OCI-LY7 (cell line): ENCODE data around the gene ARL16. TPM values are rescaled to one million over a fixed set of nuclear protein-coding genes. Genes with fewer than 3 reads are reported as not detected.
"Not testable (repeated sequence)": the region's sequence is repeated elsewhere in the genome, so short reads cannot be mapped to it uniquely, and the experiment has no call there.

Source experiments
- BruUV-seq: library from RNA; stranded (reverse); fragments of 400-500 nt; replicated peaks from 2 replicates; lab custom pipeline; 2021; lab: Mats Ljungman, UMichigan
- CTCF ChIA-PET: fragments of 300-600 bp; sonication (Branson Sonifier 250); formaldehyde crosslinking; loops from one replicate; lab custom pipeline; 2022; ENCODE audit warnings: antibody characterized with exemption; ENCODE audit not compliant: unreplicated experiment; lab: Charles Lee
- POLR2A ChIA-PET: fragments of 300-600 bp; sonication (Branson Sonifier 250); formaldehyde crosslinking; loops from one replicate; lab custom pipeline; 2022; ENCODE audit warnings: antibody characterized with exemption; lab: Charles Lee
- DNase-seq: peaks from one replicate; pipeline ENCODE4 v3.0.0-alpha.2; 2015; ENCODE audit warnings: low spot score
- H2AFZ ChIP-seq: fragments of 200-600 bp; sonication (generic), shearing (Covaris generic); 2 replicates; pipeline ENCODE4 v1.6.1; 2014; ENCODE audit warnings: mild to moderate bottlenecking, antibody characterized with exemption, low read length, moderate library complexity
- H3K27ac ChIP-seq: fragments of 200-600 bp; sonication (generic); 2 replicates; pipeline ENCODE4 v1.5.1; 2014; ENCODE audit warnings: mixed run types, low read depth, mild to moderate bottlenecking, moderate library complexity, low read length, inconsistent platforms; ENCODE audit not compliant: poor library complexity, severe bottlenecking
- H3K36me3 ChIP-seq: fragments of 200-600 bp; sonication (generic); 2 replicates; pipeline ENCODE4 v1.6.1; 2014; ENCODE audit warnings: mild to moderate bottlenecking, antibody characterized with exemption, low read length, moderate library complexity, mixed read lengths; ENCODE audit not compliant: insufficient read depth
- H3K4me1 ChIP-seq: fragments of 200-600 bp; sonication (generic); 2 replicates; pipeline ENCODE4 v1.5.1; 2014; ENCODE audit warnings: mild to moderate bottlenecking, low read length; ENCODE audit not compliant: insufficient read depth, poor library complexity, severe bottlenecking
- H3K4me2 ChIP-seq: fragments of 200-600 bp; sonication (generic); 2 replicates; pipeline ENCODE4 v1.6.1; 2014; ENCODE audit warnings: mild to moderate bottlenecking, low read length
- H3K4me3 ChIP-seq: fragments of 200-600 bp; sonication (generic); 2 replicates; pipeline ENCODE4 v1.5.1; 2014; ENCODE audit warnings: mild to moderate bottlenecking, low read depth, low read length; ENCODE audit not compliant: poor library complexity, severe bottlenecking
- H3K79me2 ChIP-seq: fragments of 200-600 bp; sonication (generic); 2 replicates; pipeline ENCODE4 v1.6.1; 2016; ENCODE audit warnings: low read depth, mild to moderate bottlenecking, low read length, moderate library complexity, mixed read lengths; ENCODE audit not compliant: insufficient read depth
- H3K9me2 ChIP-seq: fragments of 200-600 bp; sonication (generic); 2 replicates; pipeline ENCODE4 v1.6.1; 2016; ENCODE audit warnings: mild to moderate bottlenecking, low read length, mixed read lengths; ENCODE audit not compliant: insufficient read depth
- H3K9me3 ChIP-seq: fragments of 200-600 bp; sonication (generic); 2 replicates; pipeline ENCODE4 v1.6.1; 2014; ENCODE audit warnings: mild to moderate bottlenecking, mixed run types, low read length, mixed read lengths
- H4K20me1 ChIP-seq: fragments of 200-600 bp; sonication (generic); 2 replicates; pipeline ENCODE4 v1.6.1; 2014; ENCODE audit warnings: mild to moderate bottlenecking, antibody characterized with exemption, low read length, moderate library complexity, mixed read lengths; ENCODE audit not compliant: insufficient read depth
- CTCF ChIP-seq: fragments of 200-600 bp; sonication (generic); conservative IDR thresholded peaks from 2 replicates; pipeline ENCODE4 v1.5.1; 2014; ENCODE audit warnings: mild to moderate bottlenecking, antibody characterized with exemption, low read length, moderate library complexity, mixed read lengths
- EZH2phosphoT487 ChIP-seq: fragments of 200-600 bp; sonication (generic); IDR thresholded peaks from 2 replicates; pipeline ENCODE4 v1.6.1; 2018; ENCODE audit warnings: low read depth, borderline replicate concordance, mild to moderate bottlenecking, mixed run types, antibody characterized with exemption, low read length, moderate library complexity, mixed read lengths
- intact Hi-C: fragments of 100-400 bp; cut with micrococcal nuclease; formaldehyde crosslinking; loops from one replicate; pipeline ENCODE4 v1.10.0; 2022; ENCODE audit not compliant: unreplicated experiment
- total RNA-seq, 2 experiments: library from RNA; depleted of rRNA in 1 of 2; stranded (reverse); fragments of >200 nt in 1 of 2; shearing (Covaris generic) in 1 of 2; gene quantifications; 2 replicates each; pipeline ENCODE4 v1.2.3, GENCODE V29; 2014 to 2022

Gene ARL16
- total RNA-seq, 2 experiments from 2014 or later: 49.8 to 86.1 TPM

GRCh38 chr17:81680150-81680549, 3.4 kb downstream of the ARL16 start:
- H3K4me3 ChIP-seq: no peak overlapping the region
- H3K9me2 ChIP-seq: no peaks in the 10 kb centered on the region
- CTCF ChIA-PET: interaction anchor here (0.6 kb wide), 1 partner anchor 140 kb away, joined by 4 read pairs; no protein-coding TSS in a partner anchor
- DNase-seq: no peak
- no peak overlapping the region for H3K27ac ChIP-seq
- intact Hi-C loops: loop anchor here (5.0 kb wide), 2 partner anchors 163 to 417 kb away; partner anchors contain the start of gene FASN
- H2AFZ ChIP-seq: no peak overlapping the region
- H3K9me3 ChIP-seq: no peaks in the 10 kb centered on the region
- no peak for TF ChIP-seq CTCF
- no peak for TF ChIP-seq EZH2phosphoT487
- peaks cover 13% of the 10 kb centered on the region; the same call in 1 of the 2 replicates for H3K36me3 ChIP-seq
- POLR2A ChIA-PET: no interaction called here
- peaks cover 5% of the 10 kb centered on the region; the same call in 1 of the 2 replicates for H4K20me1 ChIP-seq
- H3K79me2 ChIP-seq: peaks cover 30% of the 10 kb centered on the region
- peaks cover 15% of the 10 kb centered on the region for H3K4me1 ChIP-seq
- BruUV-seq: no TSS peak
- no peak overlapping the region for H3K4me2 ChIP-seq

- intact Hi-C loops: no loop called here
- POLR2A ChIA-PET: interaction anchor here (0.9 kb wide), 1 partner anchor 282 kb away, joined by 4 read pairs; the partner anchor contains the start of gene BAHCC1
- Histone ChIP-seq H3K79me2 (peaks cover 3% of the 10 kb centered on the region; the same call in 1 of the 2 replicates), H3K27ac (no peak overlapping the region), H3K4me1 (no peaks in the 10 kb centered on the region), H4K20me1 (no peaks in the 10 kb centered on the region), H3K4me2 (no peak overlapping the region), H3K36me3 (peaks cover 43% of the 10 kb centered on the region), H3K9me2 (no peaks in the 10 kb centered on the region), H2AFZ (no peak overlapping the region), H3K4me3 (no peak overlapping the region), H3K9me3 (no peaks in the 10 kb centered on the region)
- CTCF ChIA-PET: no interaction called here
- DNase-seq: no peak
- BruUV-seq: no TSS peak
- TF ChIP-seq CTCF (no peak), EZH2phosphoT487 (no peak)
Observed at GRCh38 chr17:81676906-81677305, 6.7 kb downstream of the ARL16 start.

- peaks cover 51% of the 10 kb centered on the region for H3K36me3 ChIP-seq
- H3K27ac ChIP-seq, H3K4me2 ChIP-seq, H2AFZ ChIP-seq, intact Hi-C loops, H3K4me1 ChIP-seq, H3K9me2 ChIP-seq, POLR2A ChIA-PET, H4K20me1 ChIP-seq, BruUV-seq, H3K9me3 ChIP-seq, H3K4me3 ChIP-seq, H3K79me2 ChIP-seq: not testable (repeated sequence)
- TF ChIP-seq CTCF: peak; percentile 73
- DNase-seq: peak; percentile 44
- CTCF ChIA-PET: interaction anchor here (0.6 kb wide), 2 partner anchors 8 to 23 kb away, joined by 3 read pairs; no protein-coding TSS in a partner anchor
Observed at GRCh38 chr17:81675515-81676221, 7.9 kb downstream of the ARL16 start.
